HEK293 (cell line): ENCODE results near the gene HSD17B8.

Experiments
- CTCF ChIA-PET: fragments of 350-600 bp; formaldehyde crosslinking; extraction: SDS; loops from one replicate; lab custom pipeline; 2021; ENCODE audit warnings: antibody characterized with exemption; lab: Yijun Ruan, JAX
- POLR2A ChIA-PET: fragments of 300-600 bp; formaldehyde crosslinking; extraction: SDS; loops from one replicate; lab custom pipeline; 2020; ENCODE audit warnings: antibody characterized with exemption, inconsistent platforms; lab: Yijun Ruan, JAX
- H3K27ac ChIP-seq: fragments of 200-500 bp; sonication (Bioruptor generic); 2 replicates; pipeline ENCODE4 v1.5.1; 2014; ENCODE audit warnings: low read depth, low read length, control low read depth, inconsistent platforms; ENCODE audit errors: extremely low read depth
- H3K36me3 ChIP-seq, 2 experiments: fragments of 200-500 bp in 1 of 2; sonication (Bioruptor generic) in 1 of 2; 1 replicate in 1 of 2; 2 replicates in 1 of 2; pipeline ENCODE4 v1.5.1; 2014 to 2017; ENCODE audit warnings: inconsistent platforms in 2 of 2, low read length in 2 of 2; ENCODE audit not compliant: control insufficient read depth in 2 of 2, insufficient read depth in 1 of 2
- H3K4me1 ChIP-seq: fragments of 200-500 bp; sonication (Bioruptor generic); 2 replicates; pipeline ENCODE4 v1.5.1; 2014; ENCODE audit warnings: mild to moderate bottlenecking, low read length, inconsistent platforms; ENCODE audit not compliant: control insufficient read depth, insufficient read depth
- H3K4me3 ChIP-seq: 2 replicates; pipeline ENCODE4 v1.5.1; 2011; ENCODE audit warnings: low read depth, mild to moderate bottlenecking, control low read depth, low read length, moderate library complexity
- H3K9me3 ChIP-seq: fragments of 200-500 bp; sonication (Bioruptor generic); 2 replicates; pipeline ENCODE4 v1.5.1; 2014; ENCODE audit warnings: low read depth, low read length, inconsistent platforms; ENCODE audit not compliant: control insufficient read depth, insufficient read depth
- ELK4 ChIP-seq: IDR thresholded peaks from 2 replicates; pipeline ENCODE4 v1.6.1; 2011; ENCODE audit warnings: mild to moderate bottlenecking, low read depth, low read length, borderline replicate concordance
- IKZF3 ChIP-seq: fragments of 450-650 bp; IDR thresholded peaks from 2 replicates; pipeline ENCODE4 v1.5.0; 2018; ENCODE audit warnings: missing biosample characterization, mild to moderate bottlenecking, missing genetic modification characterization, moderate library complexity
- KLF17 ChIP-seq: fragments of 450-650 bp; formaldehyde crosslinking; IDR thresholded peaks from 2 replicates; pipeline ENCODE4 v1.5.1; 2016; ENCODE audit warnings: missing biosample characterization, missing genetic modification characterization
- KLF7 ChIP-seq: fragments of 450-650 bp; formaldehyde crosslinking; IDR thresholded peaks from 2 replicates; pipeline ENCODE4 v1.5.1; 2016; ENCODE audit warnings: missing biosample characterization, missing genetic modification characterization, borderline replicate concordance
- MZF1 ChIP-seq: fragments of 450-650 bp; formaldehyde crosslinking; IDR thresholded peaks from 2 replicates; pipeline ENCODE4 v1.5.1; 2017; ENCODE audit warnings: missing biosample characterization, missing genetic modification characterization, borderline replicate concordance
- OVOL3 ChIP-seq: fragments of 450-650 bp; formaldehyde crosslinking; IDR thresholded peaks from 2 replicates; pipeline ENCODE4 v1.5.1; 2016; ENCODE audit warnings: missing biosample characterization, missing genetic modification characterization
- PRDM6 ChIP-seq: fragments of 450-650 bp; formaldehyde crosslinking; IDR thresholded peaks from 2 replicates; pipeline ENCODE4 v1.5.1; 2017; ENCODE audit warnings: missing biosample characterization, missing genetic modification characterization
- SP2 ChIP-seq: fragments of 450-650 bp; formaldehyde crosslinking; IDR thresholded peaks from 2 replicates; pipeline ENCODE4 v1.5.1; 2016; ENCODE audit warnings: missing biosample characterization, missing genetic modification characterization
- ZBTB20 ChIP-seq: fragments of 450-650 bp; formaldehyde crosslinking; IDR thresholded peaks from 2 replicates; pipeline ENCODE4 v1.5.1; 2016; ENCODE audit warnings: missing biosample characterization, missing genetic modification characterization
- ZBTB48 ChIP-seq: fragments of 450-650 bp; formaldehyde crosslinking; IDR thresholded peaks from 2 replicates; pipeline ENCODE4 v1.5.1; 2016; ENCODE audit warnings: missing biosample characterization, missing genetic modification characterization
- ZFP69B ChIP-seq: fragments of 450-650 bp; formaldehyde crosslinking; IDR thresholded peaks from 2 replicates; pipeline ENCODE4 v1.5.1; 2016; ENCODE audit warnings: missing biosample characterization, missing genetic modification characterization
- ZNF157 ChIP-seq: fragments of 450-650 bp; formaldehyde crosslinking; IDR thresholded peaks from 2 replicates; pipeline ENCODE4 v1.5.1; 2016; ENCODE audit warnings: missing biosample characterization, missing genetic modification characterization
- ZNF16 ChIP-seq: fragments of 450-650 bp; formaldehyde crosslinking; IDR thresholded peaks from 2 replicates; pipeline ENCODE4 v1.5.1; 2016; ENCODE audit warnings: low read depth, missing biosample characterization, missing genetic modification characterization
- ZNF169 ChIP-seq: fragments of 450-650 bp; formaldehyde crosslinking; IDR thresholded peaks from 2 replicates; pipeline ENCODE4 v1.5.1; 2016; ENCODE audit warnings: missing biosample characterization, missing genetic modification characterization
- ZNF174 ChIP-seq: fragments of 450-650 bp; formaldehyde crosslinking; IDR thresholded peaks from 2 replicates; pipeline ENCODE4 v1.5.0; 2017; ENCODE audit warnings: missing biosample characterization, mild to moderate bottlenecking, missing genetic modification characterization
- ZNF239 ChIP-seq: fragments of 450-650 bp; formaldehyde crosslinking; IDR thresholded peaks from 2 replicates; pipeline ENCODE4 v1.5.1; 2016; ENCODE audit warnings: missing biosample characterization, missing genetic modification characterization
- ZNF248 ChIP-seq: fragments of 450-650 bp; formaldehyde crosslinking; IDR thresholded peaks from 2 replicates; pipeline ENCODE4 v1.5.1; 2017; ENCODE audit warnings: missing biosample characterization, missing genetic modification characterization
- ZNF423 ChIP-seq: fragments of 450-650 bp; formaldehyde crosslinking; IDR thresholded peaks from 2 replicates; pipeline ENCODE4 v1.5.1; 2016; ENCODE audit warnings: missing biosample characterization, missing genetic modification characterization
- ZNF518A ChIP-seq: fragments of 450-650 bp; formaldehyde crosslinking; conservative IDR thresholded peaks from 2 replicates; pipeline ENCODE4 v1.5.1; 2016; ENCODE audit warnings: low read depth, missing biosample characterization, missing genetic modification characterization
- ZNF629 ChIP-seq: fragments of 450-650 bp; formaldehyde crosslinking; IDR thresholded peaks from 2 replicates; pipeline ENCODE4 v1.5.1; 2017; ENCODE audit warnings: missing biosample characterization, missing genetic modification characterization
- ZNF701 ChIP-seq: fragments of 450-650 bp; formaldehyde crosslinking; IDR thresholded peaks from 2 replicates; pipeline ENCODE4 v1.5.1; 2016; ENCODE audit warnings: missing biosample characterization, missing genetic modification characterization
- ZSCAN30 ChIP-seq: fragments of 450-650 bp; IDR thresholded peaks from 2 replicates; pipeline ENCODE4 v1.5.1; 2018; ENCODE audit warnings: missing biosample characterization, mild to moderate bottlenecking, missing genetic modification characterization, moderate library complexity

The HSD17B8 gene

GRCh38 chr6:33235221-33235634 lies 30.8 kb downstream of the HSD17B8 start (continued):
- TF ChIP-seq ZNF518A (no peak), IKZF3 (no peak), ZBTB48 (tag by site-specific recombination) (no peak), ZNF169 (tag by site-specific recombination) (no peak), ZNF629 (tag by site-specific recombination) (no peak), OVOL3 (no peak), ZNF248 (tag by site-specific recombination) (no peak), KLF17 (no peak), ZNF423 (tag by site-specific recombination) (peak; percentile 21; the same call in 1 of the 2 replicates), ZNF239 (no peak), ZFP69B (tag by site-specific recombination) (no peak), KLF7 (tag by site-specific recombination) (no peak)
- TF ChIP-seq, all 188 proteins: peak for 7

DNA sequence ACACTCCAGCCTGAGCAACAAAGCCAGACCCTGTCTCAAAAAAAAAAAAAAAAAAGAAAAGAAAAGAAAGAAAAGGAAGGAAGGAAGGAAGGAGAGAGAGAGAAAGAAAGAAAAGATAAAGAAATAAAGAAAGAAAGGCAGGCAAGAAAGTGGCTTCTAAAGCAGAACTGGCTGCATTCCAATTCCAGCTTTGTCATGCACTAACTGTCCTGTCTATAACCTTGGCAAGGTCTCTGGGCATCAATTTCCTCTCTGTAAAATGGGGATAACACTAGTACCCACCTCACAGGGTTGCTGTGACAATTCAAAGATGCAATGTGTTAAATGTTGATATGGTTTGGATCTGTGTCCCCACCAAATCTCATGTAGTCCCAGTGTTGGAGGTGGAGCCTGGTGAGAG lies 31.9 kb downstream of the HSD17B8 start:
- peaks cover 6% of the 10 kb centered on the region for H3K4me1 ChIP-seq
- POLR2A ChIA-PET, result interaction anchor here (0.7 to 0.9 kb wide), 2 partner anchors 8 to 10 kb away, joined by 3 to 7 read pairs; no protein-coding TSS in a partner anchor
- H3K9me3 ChIP-seq, result no peaks in the 10 kb centered on the region
- no peak for TF ChIP-seq ZNF701 (tag by site-specific recombination)
- TF ChIP-seq ZSCAN30 (tag by site-specific recombination), result no peak
- TF ChIP-seq PRDM6 (tag by site-specific recombination), result no peak
- TF ChIP-seq MZF1 (tag by site-specific recombination), result no peak
- TF ChIP-seq ZNF423 (tag by site-specific recombination), result no peak
- TF ChIP-seq ZNF16 (tag by site-specific recombination), result no peak
- TF ChIP-seq ELK4, result no peak
- no peak for TF ChIP-seq ZBTB20 (tag by site-specific recombination)
- TF ChIP-seq ZNF157 (tag by site-specific recombination), result no peak
- no peak for TF ChIP-seq ZNF174 (tag by site-specific recombination)
- no peak for TF ChIP-seq SP2 (tag by site-specific recombination)
- TF ChIP-seq, all 188 proteins: peak for 0
- H3K27ac ChIP-seq, result no peak overlapping the region
- no peak overlapping the region for H3K4me3 ChIP-seq
- CTCF ChIA-PET, result interaction anchor here (0.6 to 2.8 kb wide), 4 partner anchors 12 to 110 kb away, joined by 3 to 12 read pairs (median 4); no protein-coding TSS in a partner anchor
- no peaks in the 10 kb centered on the region for H3K36me3 ChIP-seq
